IPS-NIHi7 (cell line): ENCODE results near the gene PTK7.

ENCODE experiments used
- DNase-seq: peaks from one replicate; pipeline ENCODE4 v3.0.0; 2012; ENCODE audit warnings: mixed read lengths; ENCODE audit errors: extremely low spot score

The PTK7 gene

GRCh38 chr6:43178951-43179830, 103.1 kb downstream of the PTK7 start:
- DNase-seq = no peak

GRCh38 chr6:43180058-43180457, 103.9 kb downstream of the PTK7 start:
- no peak for DNase-seq

- no peak for DNase-seq
Measured at GRCh38 chr6:43180985-43181384, 104.9 kb downstream of the PTK7 start.

GRCh38 chr6:43181621-43181941, 105.5 kb downstream of the PTK7 start:
- DNase-seq = no peak

GRCh38 chr6:43181942-43182860, 106.1 kb downstream of the PTK7 start, which contains the start of gene CUL9:
Gene CUL9, plus strand, starts transcription at chr6:43182196. Its CDS starts 2,115 bp downstream, at chr6:43184311.
- DNase-seq = peak; percentile 80

GRCh38 chr6:43183441-43183840, 107.3 kb downstream of the PTK7 start:
- no peak for DNase-seq

- no peak for DNase-seq
Measured at GRCh38 chr6:43184268-43184985, 108.3 kb downstream of the PTK7 start.

- DNase-seq = no peak
Measured at GRCh38 chr6:43185391-43185985, 109.4 kb downstream of the PTK7 start.

GRCh38 chr6:43186019-43186418, 109.9 kb downstream of the PTK7 start:
- no peak for DNase-seq

GRCh38 chr6:43186706-43187105, 110.6 kb downstream of the PTK7 start:
- DNase-seq = no peak

GRCh38 chr6:43187821-43188220, 111.7 kb downstream of the PTK7 start:
- no peak for DNase-seq

- no peak for DNase-seq
Measured at GRCh38 chr6:43188426-43188825, 112.3 kb downstream of the PTK7 start.

- no peak for DNase-seq
Measured at GRCh38 chr6:43189776-43190304, 113.7 kb downstream of the PTK7 start.

GRCh38 chr6:43192911-43193310, 116.8 kb downstream of the PTK7 start:
- no peak for DNase-seq

GRCh38 chr6:43193929-43194328, 117.8 kb downstream of the PTK7 start:
- DNase-seq = no peak

- no peak for DNase-seq
Measured at GRCh38 chr6:43196337-43196736, 120.2 kb downstream of the PTK7 start.

GRCh38 chr6:43199912-43200311, 123.8 kb downstream of the PTK7 start:
- no peak for DNase-seq

- no peak for DNase-seq
Measured at GRCh38 chr6:43200541-43200940, 124.4 kb downstream of the PTK7 start.

- no peak for DNase-seq
Measured at GRCh38 chr6:43202451-43202850, 126.3 kb downstream of the PTK7 start.

GRCh38 chr6:43203029-43203717, 127.1 kb downstream of the PTK7 start:
- DNase-seq = no peak

- no peak for DNase-seq
Measured at GRCh38 chr6:43203718-43204095, 127.6 kb downstream of the PTK7 start.
